Transverse colon (tissue), 4 donors: ENCODE data around the gene EIF2S3B. TPM values are rescaled to one million over a fixed set of nuclear protein-coding genes. Genes with fewer than 3 reads are reported as not detected.

Source experiments
- DNase-seq: peaks from one replicate; pipeline ENCODE4 v3.0.0-alpha.2; 2019
- H3K27ac ChIP-seq, 4 donors: fragments of 200-600 bp; sonication (generic); 2 replicates each; pipeline ENCODE4 v1.5.1; 2016 to 2018; ENCODE audit warnings: inconsistent platforms in 4 of 4
- H3K27me3 ChIP-seq: fragments of 200-600 bp; sonication (generic); 2 replicates; pipeline ENCODE4 v1.5.1; 2017; ENCODE audit warnings: inconsistent platforms
- H3K36me3 ChIP-seq, 4 donors: fragments of 200-600 bp; sonication (generic); 2 replicates each; pipeline ENCODE4 v1.5.1; 2017 to 2019; ENCODE audit warnings: inconsistent platforms in 4 of 4
- H3K4me1 ChIP-seq, 4 donors: fragments of 200-600 bp; sonication (generic); 2 replicates each; pipeline ENCODE4 v1.5.1; 2017 to 2020; ENCODE audit warnings: inconsistent platforms in 4 of 4
- H3K4me3 ChIP-seq, 4 donors: fragments of 200-600 bp; sonication (generic); 1 replicate in 1 of 4; 2 replicates in 3 of 4; pipeline versions ENCODE4 v1.5.1 to v1.6.1; 2017 to 2019; ENCODE audit warnings: inconsistent platforms in 4 of 4
- H3K9me3 ChIP-seq, 2 donors: fragments of 200-600 bp; sonication (generic); 2 replicates each; pipeline ENCODE4 v1.5.1; 2017 to 2019; ENCODE audit warnings: inconsistent platforms in 2 of 2
- EP300 ChIP-seq: sonication (generic); formaldehyde crosslinking; IDR thresholded peaks from one replicate; pipeline ENCODE4 v1.6.1; 2017; ENCODE audit warnings: antibody characterized with exemption, low read depth
- POLR2A ChIP-seq: fragments of 450-650 bp; IDR thresholded peaks from one replicate; pipeline ENCODE4 v1.6.1; 2016; ENCODE audit warnings: antibody characterized with exemption, mild to moderate bottlenecking, moderate library complexity
- POLR2AphosphoS5 ChIP-seq, 3 donors: sonication (generic); formaldehyde crosslinking; IDR thresholded peaks; one replicate each; pipeline ENCODE4 v1.6.1; 2016; ENCODE audit warnings: antibody characterized with exemption in 3 of 3
- WGBS, 2 donors: methylation state at CpG; one replicate each; pipeline ENCODE4 v1.1.5; 2018; ENCODE audit warnings: low coverage in 1 of 2; 5-methylcytosine and 5-hydroxymethylcytosine counted together
- in situ Hi-C, 4 donors: fragments of 200-750 bp; cut with MboI; loops; one replicate each; pipeline versions ENCODE4 v1.15.0 to v1.15.1; 2017; ENCODE audit warnings: low sequenced_read_pairs in 3 of 4, low pct_ligation_motif_present in 1 of 4, low pct_unique_long_range_greater_than_20kb in 1 of 4
- intact Hi-C: fragments of 100-400 bp; cut with DNase I; formaldehyde crosslinking; loops from one replicate; pipeline ENCODE4 v1.15.1; 2023; ENCODE audit warnings: low total_unique reads
- total RNA-seq, 4 donors: library from RNA; depleted of rRNA; stranded (reverse); fragments of >200 nt; gene quantifications; one replicate each; pipeline ENCODE4 v1.1.0, GENCODE V29; 2016
- TF ChIP-seq, protein P1 (sequence below), 5 experiments: fragments of 200-600 bp in 3 of 5; fragments of 450-650 bp in 2 of 5; sonication (generic) in 3 of 5; IDR thresholded peaks; 1 replicate in 2 of 5; 2 replicates in 3 of 5; pipeline ENCODE4 v1.5.1; 2016 to 2017; ENCODE audit warnings: antibody characterized with exemption in 5 of 5, inconsistent platforms in 3 of 5, mild to moderate bottlenecking in 2 of 5, moderate library complexity in 1 of 5

Gene EIF2S3B
- total RNA-seq, 4 donors from 2014 or later = 0.41 TPM; not detected in 3

GRCh38 chr12:10512798-10513197, 7.1 kb downstream of the EIF2S3B start:
- Histone ChIP-seq H3K27ac (no peak overlapping the region), H3K27me3 (no peaks in the 10 kb centered on the region), H3K4me3 (no peak overlapping the region), H3K9me3 (no peaks in the 10 kb centered on the region), H3K36me3 (no peaks in the 10 kb centered on the region), H3K4me1 (no peaks in the 10 kb centered on the region)
- in situ Hi-C loops (no loop called here), intact Hi-C loops (no loop called here)
- WGBS, 2 donors = 71 to 86% methylated on average over 4 of the region's 4 CpGs
- no peak for DNase-seq
- no peak for TF ChIP-seq POLR2A
- no peak for TF ChIP-seq POLR2AphosphoS5 (IDR thresholded peaks at IDR 0.05)
- TF ChIP-seq EP300 = no peak
- TF ChIP-seq, protein P1, sequence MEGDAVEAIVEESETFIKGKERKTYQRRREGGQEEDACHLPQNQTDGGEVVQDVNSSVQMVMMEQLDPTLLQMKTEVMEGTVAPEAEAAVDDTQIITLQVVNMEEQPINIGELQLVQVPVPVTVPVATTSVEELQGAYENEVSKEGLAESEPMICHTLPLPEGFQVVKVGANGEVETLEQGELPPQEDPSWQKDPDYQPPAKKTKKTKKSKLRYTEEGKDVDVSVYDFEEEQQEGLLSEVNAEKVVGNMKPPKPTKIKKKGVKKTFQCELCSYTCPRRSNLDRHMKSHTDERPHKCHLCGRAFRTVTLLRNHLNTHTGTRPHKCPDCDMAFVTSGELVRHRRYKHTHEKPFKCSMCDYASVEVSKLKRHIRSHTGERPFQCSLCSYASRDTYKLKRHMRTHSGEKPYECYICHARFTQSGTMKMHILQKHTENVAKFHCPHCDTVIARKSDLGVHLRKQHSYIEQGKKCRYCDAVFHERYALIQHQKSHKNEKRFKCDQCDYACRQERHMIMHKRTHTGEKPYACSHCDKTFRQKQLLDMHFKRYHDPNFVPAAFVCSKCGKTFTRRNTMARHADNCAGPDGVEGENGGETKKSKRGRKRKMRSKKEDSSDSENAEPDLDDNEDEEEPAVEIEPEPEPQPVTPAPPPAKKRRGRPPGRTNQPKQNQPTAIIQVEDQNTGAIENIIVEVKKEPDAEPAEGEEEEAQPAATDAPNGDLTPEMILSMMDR (IDR thresholded peaks at IDR 0.05) = no peak

- no peaks in the 10 kb centered on the region for H3K9me3 ChIP-seq
- 60 to 72% methylated on average over 2 of the region's 2 CpGs for WGBS, 2 donors
- no peak overlapping the region for H3K4me3 ChIP-seq
- no peaks in the 10 kb centered on the region for H3K27me3 ChIP-seq
- no peak for DNase-seq
- no peak overlapping the region for H3K27ac ChIP-seq
- in situ Hi-C loops = no loop called here
- no peak for TF ChIP-seq POLR2AphosphoS5 (IDR thresholded peaks at IDR 0.05)
- TF ChIP-seq POLR2A = no peak
- TF ChIP-seq, protein P1 (IDR thresholded peaks at IDR 0.05) = no peak
- no peak for TF ChIP-seq EP300
- intact Hi-C loops = no loop called here
- H3K36me3 ChIP-seq = no peaks in the 10 kb centered on the region
- H3K4me1 ChIP-seq = no peaks in the 10 kb centered on the region
These were observed 15.9 kb downstream of the EIF2S3B start for GRCh38 chr12:10521555-10521954.

DNA sequence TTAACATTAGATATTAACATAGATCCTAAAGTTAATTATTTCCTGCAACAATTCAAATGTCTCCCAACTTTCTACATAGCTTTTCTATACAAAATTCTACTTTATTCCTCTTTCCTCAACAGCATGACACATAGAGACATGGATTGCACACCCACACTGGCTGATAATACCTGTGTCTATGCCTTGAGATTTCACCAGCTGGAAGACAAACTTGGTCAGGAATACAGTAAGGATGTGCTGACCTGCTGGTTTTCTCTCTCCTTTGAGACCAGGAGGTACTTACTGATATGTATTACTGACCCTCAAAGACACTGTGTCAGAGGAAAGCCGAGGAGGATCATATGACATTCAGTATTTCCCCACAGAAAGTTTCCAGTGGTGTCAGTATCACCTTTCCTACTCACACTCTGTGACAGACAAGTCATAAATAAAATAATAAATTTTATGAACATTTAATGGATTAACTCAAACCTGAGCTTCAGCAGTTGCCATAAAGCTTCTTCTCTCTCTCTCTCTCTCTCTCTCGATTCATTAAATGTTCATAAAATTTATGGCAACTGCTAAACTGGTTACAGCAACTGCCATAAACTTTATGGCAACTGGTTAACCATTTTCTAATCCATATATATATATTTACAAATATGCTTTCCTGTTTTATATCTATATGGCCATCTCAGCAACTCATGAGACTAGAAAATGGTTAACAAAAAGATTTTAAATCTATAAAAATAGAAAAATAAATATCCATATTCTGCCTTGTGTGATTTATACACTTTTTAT, 22.7 kb downstream of the EIF2S3B start:
- intact Hi-C loops (no loop called here), in situ Hi-C loops (loop anchor here in 1 of 4 donors (25.0 kb wide), 1 partner anchor 191 kb away; no protein-coding TSS in a partner anchor)
- peaks cover 0 to 9% (median 3%) of the 10 kb centered on the region in 4 donors for H3K4me1 ChIP-seq
- H3K36me3 ChIP-seq = no peaks in the 10 kb centered on the region
- peak overlapping the region in 1 of 4 donors; percentile 9 for H3K4me3 ChIP-seq
- DNase-seq = no peak
- H3K27ac ChIP-seq = peak overlapping the region in 2 of 4 donors; percentile 49 to 65
- no peaks in the 10 kb centered on the region for H3K27me3 ChIP-seq
- 37 to 55% methylated on average over 1 to 2 of the region's 2 CpGs for WGBS, 2 donors
- H3K9me3 ChIP-seq = no peaks in the 10 kb centered on the region
- TF ChIP-seq POLR2A (no peak), POLR2AphosphoS5 (IDR thresholded peaks at IDR 0.05) (no peak)
- TF ChIP-seq, protein P1 (IDR thresholded peaks at IDR 0.05) = no peak

DNA sequence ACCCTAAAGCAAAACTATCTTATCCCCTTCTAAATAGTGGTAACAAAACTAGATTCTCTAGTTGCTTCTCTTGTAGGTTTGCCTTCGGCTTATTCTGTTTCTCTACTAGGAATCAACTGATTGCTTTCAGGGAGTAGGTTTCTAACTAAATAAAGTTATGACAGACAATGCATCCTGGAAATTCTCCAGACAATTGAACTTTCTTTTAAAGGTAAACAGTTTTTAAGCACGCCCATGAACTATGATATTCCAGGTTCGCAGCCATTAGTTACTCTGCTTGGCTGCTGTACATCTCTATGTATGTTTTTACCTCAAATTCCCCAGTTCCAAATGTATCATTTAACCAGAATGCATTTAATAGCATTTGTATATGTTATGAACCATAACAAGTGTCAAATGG, 23.9 kb downstream of the EIF2S3B start:
- Histone ChIP-seq H3K27me3 (no peaks in the 10 kb centered on the region), H3K36me3 (no peaks in the 10 kb centered on the region), H3K4me3 (no peak overlapping the region), H3K9me3 (no peaks in the 10 kb centered on the region), H3K27ac (peak overlapping the region in 2 of 4 donors; percentile 35 to 65), H3K4me1 (peaks cover 0 to 9% (median 3%) of the 10 kb centered on the region in 4 donors)
- intact Hi-C loops = no loop called here
- TF ChIP-seq, protein P1 (IDR thresholded peaks at IDR 0.05) = no peak
- TF ChIP-seq EP300 (no peak), POLR2A (no peak), POLR2AphosphoS5 (IDR thresholded peaks at IDR 0.05) (no peak)
- in situ Hi-C loops = loop anchor here in 1 of 4 donors (25.0 kb wide), 1 partner anchor 192 kb away; no protein-coding TSS in a partner anchor
- no peak for DNase-seq
- 44 to 48% methylated on average over 3 of the region's 3 CpGs for WGBS, 2 donors
